ENCODE data around the gene HMGXB4. TPM values are rescaled to one million over a fixed set of nuclear protein-coding genes. Genes with fewer than 3 reads are reported as not detected.

Gene HMGXB4
- total and polyA plus RNA-seq, 2 of the 13 experiments (the other 11 are each of a cell fraction or from before 2014, with no cell fraction given): 13.9 to 16.3 TPM

DNA sequence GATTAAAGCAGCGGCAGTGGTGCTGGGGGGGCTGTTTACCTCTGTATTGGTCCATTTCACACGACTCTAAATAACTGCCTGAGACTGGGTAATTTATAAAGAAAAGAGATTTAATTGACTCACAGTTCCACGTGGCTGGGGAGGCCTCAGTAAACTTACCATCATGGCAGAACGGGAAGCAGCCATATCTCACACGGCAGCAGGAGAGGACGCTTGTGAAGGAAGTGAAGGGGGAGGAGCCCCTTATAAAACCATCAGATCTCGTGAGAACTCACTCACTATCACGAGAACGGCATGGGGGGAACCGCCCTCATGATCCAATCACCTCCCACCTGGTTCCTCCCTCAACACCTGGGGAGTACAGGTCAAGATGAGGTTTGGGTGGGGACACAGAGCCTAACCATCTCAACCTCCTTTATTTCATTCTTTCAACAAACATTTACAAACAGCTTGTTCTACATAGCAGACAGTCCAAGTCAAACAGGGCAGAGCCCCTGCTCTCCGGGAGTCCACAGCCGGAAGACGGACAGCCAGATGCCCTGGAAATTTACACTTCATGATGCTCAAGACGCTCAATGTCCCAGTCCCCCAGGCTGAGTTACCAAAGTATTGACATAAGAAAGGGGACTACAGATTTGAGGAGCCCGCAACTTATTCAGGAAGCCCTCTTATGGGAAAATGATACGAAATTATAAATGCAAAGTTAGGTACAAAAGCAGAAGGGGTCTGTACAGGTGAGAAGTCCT lies 26.3 kb upstream of the HMGXB4 start (continued):
- TF ChIP-seq, protein P1, sequence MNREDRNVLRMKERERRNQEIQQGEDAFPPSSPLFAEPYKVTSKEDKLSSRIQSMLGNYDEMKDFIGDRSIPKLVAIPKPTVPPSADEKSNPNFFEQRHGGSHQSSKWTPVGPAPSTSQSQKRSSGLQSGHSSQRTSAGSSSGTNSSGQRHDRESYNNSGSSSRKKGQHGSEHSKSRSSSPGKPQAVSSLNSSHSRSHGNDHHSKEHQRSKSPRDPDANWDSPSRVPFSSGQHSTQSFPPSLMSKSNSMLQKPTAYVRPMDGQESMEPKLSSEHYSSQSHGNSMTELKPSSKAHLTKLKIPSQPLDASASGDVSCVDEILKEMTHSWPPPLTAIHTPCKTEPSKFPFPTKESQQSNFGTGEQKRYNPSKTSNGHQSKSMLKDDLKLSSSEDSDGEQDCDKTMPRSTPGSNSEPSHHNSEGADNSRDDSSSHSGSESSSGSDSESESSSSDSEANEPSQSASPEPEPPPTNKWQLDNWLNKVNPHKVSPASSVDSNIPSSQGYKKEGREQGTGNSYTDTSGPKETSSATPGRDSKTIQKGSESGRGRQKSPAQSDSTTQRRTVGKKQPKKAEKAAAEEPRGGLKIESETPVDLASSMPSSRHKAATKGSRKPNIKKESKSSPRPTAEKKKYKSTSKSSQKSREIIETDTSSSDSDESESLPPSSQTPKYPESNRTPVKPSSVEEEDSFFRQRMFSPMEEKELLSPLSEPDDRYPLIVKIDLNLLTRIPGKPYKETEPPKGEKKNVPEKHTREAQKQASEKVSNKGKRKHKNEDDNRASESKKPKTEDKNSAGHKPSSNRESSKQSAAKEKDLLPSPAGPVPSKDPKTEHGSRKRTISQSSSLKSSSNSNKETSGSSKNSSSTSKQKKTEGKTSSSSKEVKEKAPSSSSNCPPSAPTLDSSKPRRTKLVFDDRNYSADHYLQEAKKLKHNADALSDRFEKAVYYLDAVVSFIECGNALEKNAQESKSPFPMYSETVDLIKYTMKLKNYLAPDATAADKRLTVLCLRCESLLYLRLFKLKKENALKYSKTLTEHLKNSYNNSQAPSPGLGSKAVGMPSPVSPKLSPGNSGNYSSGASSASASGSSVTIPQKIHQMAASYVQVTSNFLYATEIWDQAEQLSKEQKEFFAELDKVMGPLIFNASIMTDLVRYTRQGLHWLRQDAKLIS (CRISPR knock-in tag; IDR thresholded peaks at IDR 0.05): no peak
- TF ChIP-seq PITX1 (CRISPR knock-in tag; IDR thresholded peaks at IDR 0.05) (no peak; the same call in 1 of the 2 replicates), ZNF75D (CRISPR knock-in tag; IDR thresholded peaks at IDR 0.05; ENCODE audit: borderline replicate concordance) (no peak), ZNF678 (CRISPR knock-in tag; IDR thresholded peaks at IDR 0.05) (no peak), ZSCAN21 (CRISPR knock-in tag; IDR thresholded peaks at IDR 0.05; ENCODE audit: borderline replicate concordance) (no peak), HNF4A (CRISPR knock-in tag; IDR thresholded peaks at IDR 0.05) (no peak), YEATS4 (CRISPR knock-in tag; IDR thresholded peaks at IDR 0.05; ENCODE audit: borderline replicate concordance) (no peak), SPEN (CRISPR knock-in tag; IDR thresholded peaks at IDR 0.05; ENCODE audit: low read depth) (peak; percentile 63)
- TF ChIP-seq, protein P2, sequence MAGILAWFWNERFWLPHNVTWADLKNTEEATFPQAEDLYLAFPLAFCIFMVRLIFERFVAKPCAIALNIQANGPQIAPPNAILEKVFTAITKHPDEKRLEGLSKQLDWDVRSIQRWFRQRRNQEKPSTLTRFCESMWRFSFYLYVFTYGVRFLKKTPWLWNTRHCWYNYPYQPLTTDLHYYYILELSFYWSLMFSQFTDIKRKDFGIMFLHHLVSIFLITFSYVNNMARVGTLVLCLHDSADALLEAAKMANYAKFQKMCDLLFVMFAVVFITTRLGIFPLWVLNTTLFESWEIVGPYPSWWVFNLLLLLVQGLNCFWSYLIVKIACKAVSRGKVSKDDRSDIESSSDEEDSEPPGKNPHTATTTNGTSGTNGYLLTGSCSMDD (CRISPR knock-in tag; IDR thresholded peaks at IDR 0.05): no peak

All from HepG2 (cell line).